GM21367 (cell line): Measurements from ENCODE around the gene ROCK2.
A peak's percentile ranks its signal among the peaks of the same experiment; 100 is the strongest.

ENCODE experiments used
- ATAC-seq: cut with Tn5 transposase; IDR thresholded peaks from one replicate; pipeline ENCODE4 v1.9.1; 2021; ENCODE audit not compliant: unreplicated experiment

Gene ROCK2

DNA sequence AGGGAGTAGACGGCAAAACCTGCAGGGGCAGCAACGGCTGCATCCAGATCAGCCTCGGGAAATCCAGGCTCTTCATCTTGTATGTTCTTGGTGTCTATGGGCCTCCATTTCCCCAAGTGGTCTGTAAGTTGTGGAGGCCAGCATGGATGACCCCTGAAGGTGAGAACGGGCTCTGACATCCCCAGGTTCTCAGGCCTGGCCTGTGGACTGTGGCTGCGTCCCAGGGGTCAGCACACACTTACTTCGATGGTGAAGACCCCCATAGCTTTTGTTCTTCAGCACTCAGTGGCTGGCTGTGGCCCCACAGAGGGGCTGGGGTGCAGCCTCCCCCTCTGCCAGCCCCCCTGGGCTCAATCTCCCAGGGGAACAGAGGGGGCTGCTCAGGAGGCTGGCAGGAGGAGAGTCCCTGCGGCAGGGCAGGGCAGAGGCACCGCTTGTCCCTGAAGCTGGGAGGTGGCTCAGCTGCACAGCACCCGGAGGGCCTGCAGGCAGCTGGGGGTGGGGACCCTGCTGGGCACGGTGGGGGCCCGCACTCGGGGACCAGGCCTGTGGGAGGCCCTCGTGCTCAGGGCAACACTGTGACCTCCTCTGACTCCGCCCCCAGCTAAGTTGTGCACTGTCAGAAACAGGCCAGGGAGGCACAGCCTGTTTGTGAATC, 185.4 kb downstream of the ROCK2 start:
- ATAC-seq: no peak

DNA sequence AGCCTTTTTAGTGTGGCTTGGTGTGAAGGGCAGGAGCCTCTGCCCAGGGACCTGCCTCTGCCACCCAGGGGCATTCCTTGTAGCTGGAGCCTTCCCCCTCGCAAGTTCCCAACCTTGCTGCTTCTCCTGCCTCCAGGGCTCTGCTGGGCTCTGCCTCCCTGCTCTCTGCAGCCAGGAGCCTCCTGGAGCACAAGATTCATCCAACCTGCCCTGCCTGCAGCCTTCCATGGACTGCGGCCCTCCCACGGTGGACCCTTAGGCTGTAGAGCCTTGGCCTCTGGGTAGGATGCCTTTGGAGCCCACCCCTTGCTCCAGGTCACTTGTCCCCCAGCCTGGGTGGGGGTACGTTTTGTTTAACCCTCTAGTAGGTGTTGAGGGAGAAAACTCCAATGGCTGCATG, 186.7 kb downstream of the ROCK2 start:
- no peak for ATAC-seq

DNA sequence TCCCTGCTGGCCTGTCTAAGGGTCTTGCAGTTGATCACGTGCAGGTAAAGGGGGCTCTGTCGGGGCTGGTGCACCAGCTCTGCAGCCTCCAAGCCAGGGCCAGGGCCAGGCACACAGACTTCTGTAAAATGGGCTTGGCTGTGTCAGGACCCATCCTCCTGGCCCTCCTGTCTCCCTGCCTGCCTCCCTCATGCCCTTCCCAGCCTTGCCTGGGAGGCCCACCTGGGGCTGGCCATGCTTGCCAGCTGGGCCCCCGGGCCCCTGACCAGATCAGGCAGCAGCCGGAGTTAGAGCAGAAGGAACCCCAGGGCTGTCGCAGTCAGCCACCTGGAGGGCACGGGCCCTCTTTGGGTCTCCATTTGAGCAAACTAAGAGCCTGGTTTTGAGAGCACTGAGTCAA, 187.1 kb downstream of the ROCK2 start:
- ATAC-seq: no peak

DNA sequence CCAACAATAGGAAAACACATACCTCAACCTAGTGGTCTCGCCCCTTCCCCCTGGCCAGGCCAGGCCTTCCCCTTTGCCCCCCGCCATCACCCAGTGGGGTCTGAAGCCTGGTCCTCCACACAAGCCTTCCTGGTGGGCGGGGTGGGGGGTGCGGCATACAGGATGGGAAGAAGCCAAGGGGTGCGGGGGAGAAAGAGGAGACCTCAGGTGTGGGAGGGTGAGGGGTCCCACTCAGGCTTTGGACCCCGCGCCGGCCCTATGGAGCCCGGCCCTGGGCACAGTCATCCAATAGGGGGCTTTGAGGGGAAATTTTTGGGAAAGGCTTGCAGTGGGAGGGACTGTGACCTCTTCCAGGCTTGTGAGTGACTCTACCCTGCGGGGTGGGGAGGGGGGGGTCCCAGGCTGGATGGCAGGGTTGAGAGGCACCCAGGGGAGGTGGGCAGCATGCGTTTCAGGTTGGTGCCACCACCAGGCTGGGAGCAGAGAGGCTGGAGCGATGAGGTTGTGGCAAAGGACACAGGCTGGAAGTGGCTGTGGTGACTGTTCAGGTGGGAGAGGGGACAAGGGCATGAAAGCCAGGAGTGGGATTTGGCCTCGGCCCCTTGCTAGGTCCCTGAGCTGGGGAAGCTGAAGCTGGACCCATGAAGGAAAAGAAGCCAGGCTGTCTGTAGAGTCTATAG, 187.9 kb downstream of the ROCK2 start:
- no peak for ATAC-seq

DNA sequence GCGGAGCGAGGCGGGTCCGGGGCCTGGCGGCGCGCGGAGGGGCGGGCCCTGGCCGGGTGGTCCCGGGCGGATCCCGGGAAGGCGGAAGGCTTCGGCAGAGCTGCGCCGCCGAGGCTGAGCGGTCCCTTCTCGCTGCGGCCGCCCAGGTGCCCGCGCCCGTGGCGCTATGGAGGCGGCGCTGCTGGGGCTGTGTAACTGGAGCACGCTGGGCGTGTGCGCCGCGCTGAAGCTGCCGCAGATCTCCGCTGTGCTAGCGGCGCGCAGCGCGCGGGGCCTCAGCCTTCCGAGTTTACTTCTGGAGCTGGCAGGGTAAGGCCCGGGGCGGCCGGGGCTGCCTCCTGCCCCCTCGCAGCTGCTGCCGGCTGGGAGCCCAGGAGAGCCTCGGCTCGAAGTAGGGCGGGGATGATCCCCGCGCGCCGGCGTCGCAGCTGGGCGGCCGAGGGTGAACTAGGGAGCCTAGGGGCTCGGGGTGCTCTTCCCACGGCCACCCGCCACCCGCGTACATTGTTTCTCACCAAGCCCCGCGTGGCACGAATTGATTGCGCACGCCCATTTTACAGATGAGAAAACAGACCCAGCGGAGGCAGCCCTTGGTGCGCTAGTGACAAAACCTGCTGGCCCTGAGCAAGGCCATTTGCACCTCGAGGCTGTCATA, 188.9 kb downstream of the ROCK2 start, which contains the start of gene SLC66A3:
Gene SLC66A3 (plus strand): TSS at position 87 of the 655 bp plus-strand sequence. CDS start 80 bp downstream, at position 167.
- ATAC-seq: peak; percentile 83

DNA sequence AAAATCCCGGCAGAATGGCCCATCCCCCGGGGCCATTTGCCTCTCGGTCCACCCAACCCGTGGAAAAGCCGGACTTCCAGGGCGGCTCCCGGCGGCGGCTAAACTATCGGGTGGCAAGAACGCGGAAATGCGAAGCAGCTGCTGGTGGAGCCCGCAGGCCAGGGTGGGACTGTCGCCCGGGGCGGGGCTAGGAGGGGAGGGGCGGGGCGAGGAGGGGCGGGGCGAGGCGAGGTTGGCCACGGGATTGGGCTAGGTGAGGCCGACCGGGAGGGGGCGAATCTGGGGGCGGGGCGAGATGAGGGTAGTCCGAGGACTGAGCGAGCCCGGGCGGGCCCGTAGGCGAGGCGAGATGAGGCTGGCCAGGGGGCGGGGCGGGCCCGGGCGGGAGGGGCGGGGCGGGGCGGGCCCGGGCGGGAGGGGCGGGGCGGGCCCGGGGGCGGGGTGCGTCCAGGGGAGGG, 189.5 kb downstream of the ROCK2 start:
- ATAC-seq: peak; percentile 49

DNA sequence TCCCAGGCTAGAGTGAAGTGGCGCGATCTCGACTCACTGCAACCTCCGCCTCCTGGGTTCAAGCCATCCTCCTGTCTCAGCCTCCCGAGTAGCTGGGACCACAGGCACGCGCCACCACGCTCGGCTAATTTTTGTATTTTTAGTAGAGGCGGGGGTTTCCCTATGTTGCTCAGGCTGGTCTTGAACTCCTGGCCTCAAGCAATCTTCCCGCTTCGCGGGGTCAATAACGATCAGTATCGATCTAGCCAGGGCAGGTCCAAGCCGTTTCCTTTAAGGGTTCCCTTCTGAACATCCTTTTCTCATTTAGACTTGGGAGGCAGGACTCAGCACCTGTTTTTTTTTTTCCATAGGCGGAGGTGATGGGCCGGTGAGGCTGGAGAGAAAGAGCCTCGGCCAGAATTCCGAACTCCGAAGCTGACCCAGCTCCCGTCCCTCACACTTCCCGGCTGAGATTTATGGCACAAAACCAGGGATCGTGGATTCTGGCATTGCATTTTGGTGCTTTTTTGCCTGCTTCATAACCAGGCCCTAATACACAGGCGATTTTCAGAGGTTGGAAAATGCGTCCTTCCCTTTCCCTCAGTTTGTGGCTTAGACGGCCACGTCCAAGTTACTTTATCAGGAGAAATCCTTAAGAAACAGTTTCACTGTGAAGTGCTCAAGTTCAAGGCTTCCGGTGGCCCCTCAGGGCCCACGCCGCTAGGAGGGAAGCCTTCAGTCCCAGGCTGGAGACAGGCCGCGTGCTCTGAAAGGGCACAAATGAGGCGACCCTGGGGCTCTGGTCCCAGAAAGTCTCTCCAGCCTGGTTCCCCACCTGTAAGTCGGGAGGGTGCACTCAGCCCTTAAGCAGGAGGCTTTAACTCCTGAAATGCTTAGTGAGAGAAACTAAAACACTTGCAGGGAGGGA, 190.2 kb downstream of the ROCK2 start:
- ATAC-seq: peak; percentile 16

DNA sequence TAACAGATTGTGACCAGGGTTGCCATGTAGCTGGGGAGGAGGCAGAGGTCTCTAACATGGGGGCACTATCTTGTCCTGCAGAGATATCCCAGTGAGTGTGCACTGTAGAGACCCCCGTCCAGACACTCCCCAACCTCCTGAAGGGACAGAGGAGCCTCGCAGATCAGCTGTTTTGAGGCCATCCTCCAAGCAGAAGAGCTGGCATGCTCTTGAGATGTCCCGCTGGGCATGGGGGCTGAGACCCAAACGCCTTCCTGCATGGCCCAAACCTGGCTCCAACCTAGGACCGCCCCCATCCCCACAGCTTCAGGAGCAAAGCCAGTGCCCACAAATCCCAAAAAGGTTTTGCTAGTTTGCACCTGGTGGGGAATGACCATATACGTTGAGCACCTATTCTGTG, 191.8 kb downstream of the ROCK2 start:
- no peak for ATAC-seq

DNA sequence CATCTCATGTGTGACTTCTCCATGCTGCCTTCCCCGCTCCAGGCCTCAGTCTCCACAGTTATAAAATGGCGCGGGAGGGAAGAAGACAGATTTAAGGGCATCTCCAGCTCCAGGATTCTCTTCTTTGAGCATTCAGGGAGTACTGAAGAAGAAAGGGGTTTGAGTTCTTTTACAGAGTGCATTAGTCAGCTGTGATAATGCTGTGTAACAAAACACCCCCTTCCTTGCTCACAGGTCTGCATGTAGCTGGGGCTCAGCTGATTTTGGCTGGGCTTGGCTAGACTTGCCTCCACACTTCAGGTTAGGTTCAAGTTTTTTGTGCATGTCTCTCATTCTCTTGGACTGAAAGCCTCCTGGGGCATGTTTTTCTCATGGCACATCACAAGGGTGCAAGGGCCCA, 197.2 kb downstream of the ROCK2 start:
- no peak for ATAC-seq

DNA sequence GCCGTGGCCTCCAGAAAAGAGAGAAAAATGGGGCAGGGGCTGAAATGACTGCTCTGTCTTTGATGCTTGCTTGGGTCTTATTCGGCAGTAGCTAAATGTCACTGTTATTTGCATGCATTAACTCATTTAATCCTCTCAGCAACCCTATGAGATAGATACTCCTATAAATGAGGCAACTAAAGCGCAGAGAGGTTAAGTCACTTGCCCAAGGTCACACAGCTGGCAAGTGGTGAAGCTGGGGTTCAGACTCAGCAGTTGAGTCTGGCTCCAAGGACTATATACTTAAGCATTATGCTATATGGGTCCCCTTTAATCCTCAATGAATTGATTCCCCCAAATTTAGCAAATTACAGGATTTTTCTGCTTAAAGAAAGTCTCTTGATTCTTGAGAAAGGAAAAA, 198.4 kb downstream of the ROCK2 start:
- no peak for ATAC-seq

DNA sequence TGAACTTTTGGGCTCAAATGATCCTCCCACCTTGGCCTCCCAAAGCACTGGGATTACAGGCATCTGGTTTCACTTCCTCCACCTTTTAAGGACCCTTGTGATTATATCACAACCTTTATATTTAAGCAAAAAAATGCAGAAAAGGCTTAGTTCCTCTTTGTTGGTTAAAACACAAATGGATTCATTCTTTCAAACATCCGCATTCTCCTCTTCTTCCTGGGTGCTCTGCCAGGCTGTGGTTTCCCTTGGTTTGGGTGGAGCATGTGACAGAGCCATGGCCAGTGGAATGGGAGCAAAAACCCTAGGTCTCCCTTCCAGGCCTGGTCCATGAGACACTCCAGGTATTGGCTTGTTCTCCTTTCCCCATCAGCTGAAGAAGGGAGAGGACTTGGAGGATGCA, 199.1 kb downstream of the ROCK2 start:
- ATAC-seq: no peak

DNA sequence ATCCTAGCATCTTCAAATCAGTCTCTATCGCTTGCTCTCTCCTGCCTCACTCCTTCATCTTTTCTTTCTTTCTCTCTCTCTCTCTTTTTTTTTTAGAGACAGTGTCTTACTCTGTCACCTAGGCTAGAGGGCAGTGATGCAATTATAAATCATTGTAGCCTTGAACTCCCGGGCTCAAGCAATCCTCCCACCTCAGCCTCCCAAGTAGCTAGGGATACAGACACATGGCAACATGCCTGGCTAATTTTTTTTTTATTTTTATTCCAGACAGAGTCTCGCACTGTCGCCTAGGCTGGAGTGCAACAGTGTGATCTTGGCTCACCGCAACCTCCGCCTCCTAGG, 199.7 kb downstream of the ROCK2 start:
- ATAC-seq: no peak

DNA sequence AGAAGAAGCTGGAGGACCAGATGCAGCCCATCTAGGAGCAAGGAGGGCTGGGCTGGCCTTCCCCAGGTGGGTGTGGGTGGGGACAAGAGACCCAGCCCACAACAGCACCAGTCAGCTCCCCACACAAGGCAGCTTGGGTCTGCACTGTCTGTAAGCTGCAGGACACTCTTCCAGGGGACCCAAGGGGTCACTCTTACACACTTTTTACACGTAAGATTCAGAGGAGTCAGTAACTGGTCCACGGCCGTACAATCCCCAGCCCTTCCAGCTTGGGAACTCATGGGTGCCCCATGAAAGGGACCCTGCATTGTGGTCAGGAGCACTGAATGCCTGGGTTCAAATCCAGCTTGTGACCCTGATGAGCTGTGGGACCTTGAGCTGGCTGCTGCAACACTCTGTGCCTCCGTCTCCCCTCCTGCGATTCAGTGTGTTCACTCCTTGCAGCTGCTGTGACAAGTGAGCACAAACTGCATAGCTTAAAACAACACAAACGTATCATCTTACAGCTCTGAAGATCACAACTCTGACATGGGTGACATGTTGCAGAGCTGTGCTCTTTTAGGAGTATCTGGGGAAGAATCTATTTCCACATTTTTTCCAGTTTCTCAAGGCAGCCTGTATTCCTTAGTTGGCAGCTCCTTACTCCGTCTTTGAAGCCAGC, 200.2 kb downstream of the ROCK2 start:
- ATAC-seq: no peak

DNA sequence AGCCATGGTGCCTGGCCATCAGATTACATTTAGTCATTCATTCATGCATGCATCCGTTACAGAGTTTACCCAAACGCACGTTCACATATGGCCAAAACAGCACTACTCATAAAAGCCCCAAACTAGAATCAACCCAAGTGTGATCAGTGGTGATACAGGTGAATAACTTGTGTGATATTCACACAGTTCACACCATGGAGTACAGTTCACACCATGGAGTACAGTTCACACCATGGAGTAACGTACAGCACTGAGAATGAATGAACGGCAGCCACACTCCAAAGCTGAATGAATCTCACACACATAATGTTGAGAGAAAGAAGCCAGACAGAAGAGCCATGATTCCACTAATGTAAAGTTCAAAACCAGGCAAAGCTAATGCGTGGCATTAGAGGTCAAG, 201.4 kb downstream of the ROCK2 start:
- ATAC-seq: no peak

DNA sequence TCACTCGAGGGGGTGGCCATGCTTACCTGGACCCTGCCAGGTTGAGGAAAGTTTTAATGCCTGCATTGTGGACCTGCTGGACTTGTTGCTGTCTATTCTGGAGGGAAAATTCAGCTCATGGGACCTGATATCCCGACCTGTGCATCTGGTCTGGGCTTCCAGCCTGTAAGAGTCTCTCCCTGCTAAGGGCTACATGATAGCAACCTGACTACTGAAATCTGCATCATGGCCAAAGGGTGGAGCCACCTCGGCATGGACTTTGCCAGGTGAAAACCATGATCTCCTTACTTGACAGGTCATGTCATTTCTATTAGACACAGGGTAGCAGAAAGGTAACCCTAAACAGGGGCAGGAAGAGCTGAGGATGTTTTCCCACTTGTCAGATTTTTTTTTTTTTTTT, 202.1 kb downstream of the ROCK2 start:
- ATAC-seq: no peak

DNA sequence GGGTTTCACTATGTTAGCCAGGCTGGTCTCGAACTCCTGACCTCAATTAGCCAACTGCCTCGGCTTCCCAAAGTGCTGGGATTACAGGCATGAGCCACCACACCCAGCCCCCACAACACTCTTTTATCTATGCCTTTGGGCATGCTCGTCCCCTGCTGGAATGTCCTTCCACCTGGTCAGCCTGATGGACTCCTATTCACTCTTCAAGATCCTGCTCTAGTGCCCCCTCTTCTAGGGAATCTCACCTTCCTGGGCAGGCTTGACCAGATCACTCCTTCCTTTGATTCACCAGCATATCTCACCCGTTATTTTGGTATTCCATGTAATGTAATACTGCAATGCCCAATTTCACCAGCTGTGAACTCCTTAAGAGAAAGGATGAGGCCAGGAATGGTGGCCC, 203.1 kb downstream of the ROCK2 start:
- no peak for ATAC-seq

DNA sequence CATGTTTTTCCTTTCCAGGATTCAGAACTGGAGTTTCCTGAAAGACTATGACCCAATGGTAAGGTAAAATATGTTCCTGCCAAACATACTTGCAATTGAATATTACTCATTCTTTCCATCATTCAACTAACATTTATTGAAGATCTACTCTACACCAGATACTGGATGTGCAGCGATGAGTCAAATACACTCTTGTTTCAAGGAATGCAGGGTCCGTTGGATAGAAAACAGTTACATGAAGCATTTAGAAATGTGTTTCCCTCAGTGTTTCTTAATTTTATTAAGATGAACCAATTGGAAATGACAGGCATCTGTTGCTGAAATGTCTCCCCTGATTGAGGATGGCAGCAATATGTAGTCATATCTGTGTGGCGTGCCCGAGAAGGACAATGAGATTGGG, 203.9 kb downstream of the ROCK2 start:
- no peak for ATAC-seq

DNA sequence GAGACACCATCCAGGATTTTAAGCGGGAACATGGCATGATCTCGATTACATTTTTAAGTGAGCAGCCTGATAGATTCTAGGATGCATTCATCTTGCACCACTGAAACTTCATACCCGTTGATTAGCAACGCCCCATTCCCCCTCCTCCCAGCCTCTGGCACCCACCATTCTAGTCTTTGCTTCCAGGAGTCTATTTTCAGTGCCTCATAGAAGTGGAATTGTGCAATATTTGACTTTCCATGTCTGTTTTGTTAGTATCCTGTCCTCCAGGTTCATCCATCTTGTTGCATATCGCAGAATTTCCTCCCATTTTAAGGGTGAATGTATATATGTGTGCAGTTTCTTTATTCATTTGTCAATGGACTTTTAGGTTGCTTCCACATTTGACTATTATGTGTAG, 210.1 kb downstream of the ROCK2 start:
- ATAC-seq: no peak

DNA sequence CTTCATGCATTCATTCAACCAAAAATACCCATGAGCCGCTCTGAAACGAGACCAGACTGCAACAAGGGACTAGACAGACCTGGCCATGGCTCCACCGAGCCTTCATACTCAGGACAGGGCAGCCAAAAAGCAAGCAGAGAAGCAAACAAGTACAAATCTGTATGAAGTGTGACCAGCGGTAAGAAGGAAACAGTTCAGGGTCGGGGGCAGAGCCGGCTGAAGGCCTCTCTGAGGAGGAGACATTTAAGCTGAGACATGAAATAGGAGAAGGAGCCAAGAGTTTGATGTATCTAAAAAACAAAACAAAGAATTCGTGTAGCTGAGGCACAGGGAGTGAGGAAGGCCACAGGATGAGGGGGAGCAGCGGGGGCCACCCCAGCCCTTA, 210.5 kb downstream of the ROCK2 start:
- no peak for ATAC-seq

DNA sequence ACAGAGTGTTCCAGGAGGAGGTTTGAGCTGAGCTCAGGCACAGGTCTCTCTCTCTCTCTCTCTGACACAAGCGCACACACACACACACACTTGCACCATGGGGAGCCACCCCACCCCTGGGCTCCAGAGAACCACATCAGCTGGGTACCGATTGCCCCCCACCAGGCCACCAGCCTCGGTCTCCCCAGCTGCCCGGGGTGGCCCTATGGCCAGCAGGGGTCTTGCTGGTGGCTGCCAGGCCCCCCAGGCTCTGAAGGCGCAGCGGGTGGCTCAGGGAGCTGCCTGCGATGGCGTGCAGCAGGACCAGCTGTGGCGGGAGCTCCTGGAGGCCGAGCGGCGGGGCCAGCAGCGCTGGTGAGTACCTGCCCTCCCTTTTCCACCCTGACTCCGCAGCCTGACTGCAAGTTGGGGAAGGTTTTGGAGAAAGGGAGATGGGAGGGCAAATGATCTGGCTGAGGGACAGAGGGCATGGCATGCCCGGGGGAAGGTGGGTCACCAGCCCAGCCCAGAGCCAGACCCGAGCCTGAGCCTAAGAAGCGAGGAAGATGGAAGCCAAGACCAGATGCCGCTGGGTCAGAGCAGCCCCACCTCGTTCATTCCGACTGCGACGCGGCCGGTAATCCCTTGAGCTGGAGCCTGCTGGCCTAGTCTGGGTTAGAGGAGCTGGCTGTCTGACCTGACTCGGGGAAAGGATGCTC, 211.0 kb downstream of the ROCK2 start:
- ATAC-seq: no peak
